H7 (cell line): ENCODE measurements around the gene ZNF417. TPM values are rescaled to one million over a fixed set of nuclear protein-coding genes. Genes with fewer than 3 reads are reported as not detected.
"Not testable (repeated sequence)": the region's sequence is repeated elsewhere in the genome, so short reads cannot be mapped to it uniquely, and the experiment has no call there.

Experiments
- DNase-seq: peaks from one replicate; pipeline ENCODE4 v3.0.0; 2012
- H3K27me3 ChIP-seq: 2 replicates; pipeline ENCODE4 v1.6.0; 2011; ENCODE audit warnings: mild to moderate bottlenecking, low read length; ENCODE audit not compliant: control insufficient read depth, insufficient read depth
- H3K36me3 ChIP-seq: replicated peaks from 2 replicates; pipeline ENCODE4 v1.5.1; 2011; ENCODE audit warnings: low read length; ENCODE audit not compliant: control insufficient read depth, insufficient read depth
- H3K4me3 ChIP-seq: 2 replicates; pipeline ENCODE4 v1.5.1; 2011; ENCODE audit warnings: low read depth, mild to moderate bottlenecking, control low read depth, low read length, moderate library complexity; ENCODE audit not compliant: insufficient read depth
- total RNA-seq: library from RNA; depleted of rRNA; stranded (reverse); fragments of >200 nt; shearing (Covaris generic); gene quantifications from 2 replicates; pipeline ENCODE4 v1.2.3, GENCODE V29; 2014; rRNA removed

The ZNF417 gene
- 8.1 and 10.6 TPM in 2 replicates for total RNA-seq

GRCh38 chr19:57916168-57916995 is at the start of gene ZNF417:
TSS of gene ZNF417 (minus strand) at chr19:57916592. CDS start at chr19:57916411, 181 bp downstream.
- Histone ChIP-seq H3K36me3 (peaks cover 10% of the 10 kb centered on the region), H3K4me3 (peak within 1 kb of the TSS; percentile 81)
- DNase-seq = peak; percentile 92
- not testable (repeated sequence) for H3K27me3 ChIP-seq

DNA sequence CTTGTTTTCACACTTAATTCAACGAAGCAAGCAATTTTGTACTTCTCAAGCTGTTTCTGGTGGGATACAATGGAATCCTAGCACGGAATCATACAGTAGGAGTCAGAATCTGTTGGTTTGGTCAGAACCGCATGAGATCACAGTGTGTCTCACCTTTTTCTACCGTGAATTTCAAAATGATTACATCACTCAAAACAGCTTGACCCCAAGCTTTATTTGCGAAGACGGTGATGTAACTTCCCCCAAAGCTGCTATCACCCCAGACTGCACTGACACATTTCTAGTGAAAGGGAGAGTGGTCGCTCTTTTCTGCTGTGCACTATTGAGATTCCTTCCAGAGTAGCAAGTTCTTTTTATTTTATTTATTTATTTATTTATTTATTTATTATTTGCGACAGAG is 48.4 kb upstream of the ZNF417 start:
- Histone ChIP-seq H3K36me3 (no peaks in the 10 kb centered on the region), H3K4me3 (no peak overlapping the region), H3K27me3 (no peaks in the 10 kb centered on the region)
- DNase-seq = no peak

GRCh38 chr19:57961785-57962184 is 45.4 kb upstream of the ZNF417 start:
- H3K4me3 ChIP-seq = no peak overlapping the region
- no peaks in the 10 kb centered on the region for H3K27me3 ChIP-seq
- no peaks in the 10 kb centered on the region for H3K36me3 ChIP-seq

DNA sequence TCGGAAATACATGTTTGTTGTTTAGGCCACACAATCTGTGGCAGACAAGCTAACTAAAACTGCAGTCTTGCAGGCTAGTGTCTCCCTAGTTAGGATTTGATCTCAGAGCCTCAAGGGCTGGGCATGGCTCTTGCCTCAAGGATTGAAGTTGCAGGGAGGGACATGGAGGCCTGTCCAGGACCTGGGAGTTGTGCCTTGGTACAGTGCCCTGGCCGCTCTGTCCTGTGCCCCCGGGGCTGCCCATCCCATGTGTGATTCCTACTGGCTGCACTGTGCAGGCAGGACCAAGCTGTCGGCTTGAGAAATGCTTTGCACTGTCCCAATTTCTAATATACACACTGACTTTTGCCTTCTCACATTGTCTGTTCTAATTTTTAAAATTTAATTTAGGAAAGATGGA is 38.6 kb upstream of the ZNF417 start:
- no peaks in the 10 kb centered on the region for H3K36me3 ChIP-seq
- DNase-seq = no peak
- no peaks in the 10 kb centered on the region for H3K27me3 ChIP-seq
- no peak overlapping the region for H3K4me3 ChIP-seq

More at GRCh38 chr19:57961785-57962184, 45.4 kb upstream of the ZNF417 start:
- DNase-seq = no peak

DNA sequence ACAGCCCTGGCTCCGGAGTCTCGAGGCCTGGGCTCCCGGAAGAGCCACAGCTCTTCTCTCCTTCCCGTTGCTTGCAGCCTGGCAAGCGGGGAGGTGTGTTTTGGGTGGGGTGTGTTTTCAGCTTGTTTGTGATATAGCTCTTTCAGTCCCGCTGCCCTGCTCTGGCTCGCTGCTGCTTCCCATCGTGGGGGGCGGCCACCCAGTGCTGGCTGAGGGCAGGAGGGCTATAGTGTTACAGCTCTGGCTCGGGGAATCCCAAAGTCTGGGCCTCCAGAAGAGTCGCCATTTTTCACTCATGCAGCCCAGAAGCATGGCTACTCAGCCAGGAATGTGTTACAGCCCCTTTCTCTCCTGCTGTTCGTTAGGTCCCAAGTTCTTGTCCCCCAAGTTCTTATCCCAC is 33.3 kb upstream of the ZNF417 start:
- DNase-seq = no peak
- Histone ChIP-seq H3K27me3 (no peaks in the 10 kb centered on the region), H3K4me3 (no peak overlapping the region), H3K36me3 (no peaks in the 10 kb centered on the region)

DNA sequence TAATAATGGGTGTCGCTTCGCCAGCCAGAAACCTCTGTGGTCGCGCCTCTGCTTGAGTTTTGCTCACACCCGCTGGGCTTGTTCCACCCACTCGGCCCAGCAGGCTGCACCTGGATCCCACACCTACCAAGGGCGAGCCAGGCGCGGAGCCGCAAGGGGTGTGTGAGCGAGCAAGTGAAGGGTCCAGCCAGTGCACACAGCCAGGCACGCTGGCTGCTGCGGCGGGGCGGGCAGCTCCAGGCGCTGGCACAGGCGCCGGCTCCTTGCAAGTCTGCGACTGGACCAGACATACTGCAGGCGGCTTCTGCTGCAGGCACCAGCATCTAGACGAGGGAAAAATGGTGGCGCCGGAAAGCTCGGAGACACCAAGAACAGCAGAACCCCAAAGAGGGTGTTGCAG is 32.9 kb upstream of the ZNF417 start:
- no peak overlapping the region for H3K4me3 ChIP-seq
- no peaks in the 10 kb centered on the region for H3K36me3 ChIP-seq
- DNase-seq = no peak
- H3K27me3 ChIP-seq = no peaks in the 10 kb centered on the region

DNA sequence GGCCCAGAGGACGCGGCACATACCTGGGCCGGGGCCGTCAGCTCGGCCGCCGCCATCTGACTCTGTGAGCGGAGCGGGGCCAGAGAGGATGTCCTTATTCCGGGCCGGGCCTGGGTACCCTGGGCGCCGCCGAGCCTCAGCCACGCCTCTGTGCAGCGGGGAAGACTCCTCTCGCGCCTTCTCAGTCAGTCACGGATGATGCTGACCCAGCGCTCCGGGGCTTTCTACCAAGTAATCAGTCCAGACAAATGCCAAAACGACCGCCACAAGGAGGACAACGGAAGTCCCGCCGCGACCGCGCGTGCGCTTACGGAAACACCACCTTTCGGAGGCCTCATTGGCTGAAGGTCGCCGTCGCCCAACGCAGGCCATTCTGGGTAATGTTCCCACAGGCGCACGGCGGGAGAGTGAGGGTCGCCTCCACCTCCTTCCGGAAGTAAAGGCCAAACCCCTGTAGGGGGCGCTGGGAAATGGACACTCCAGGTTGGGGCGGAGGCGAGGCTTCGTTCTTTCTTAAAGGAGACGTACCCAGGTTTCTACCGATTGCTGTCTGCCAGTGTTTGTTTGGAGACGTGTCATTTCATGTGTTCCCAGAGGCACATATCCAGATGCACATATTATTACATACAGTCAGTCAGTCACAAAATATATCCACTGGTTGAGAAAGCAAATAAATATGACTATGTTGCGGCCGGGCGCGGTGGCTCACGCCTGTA is 31.2 kb upstream of the ZNF417 start, which contains the start of gene ZNF256:
TSS of gene ZNF256 (minus strand) at position 288 of the 716 bp plus-strand sequence. CDS start at position 56, 232 bp downstream.
- H3K36me3 ChIP-seq = peaks cover 6% of the 10 kb centered on the region
- H3K4me3 ChIP-seq = peak within 1 kb of the TSS; percentile 82
- no peaks in the 10 kb centered on the region for H3K27me3 ChIP-seq
- DNase-seq = peak; percentile 97

GRCh38 chr19:57947088-57947418 is 30.7 kb upstream of the ZNF417 start:
- H3K4me3 ChIP-seq = peak overlapping the region; percentile 82
- no peak for DNase-seq
- peaks cover 11% of the 10 kb centered on the region for H3K36me3 ChIP-seq
- no peaks in the 10 kb centered on the region for H3K27me3 ChIP-seq

- no peak for DNase-seq
- 0 out of 2 replicates have a peak overlapping the region, but pooled peaks have one; percentile 82 for H3K4me3 ChIP-seq
- peaks cover 18% of the 10 kb centered on the region for H3K36me3 ChIP-seq
- no peaks in the 10 kb centered on the region for H3K27me3 ChIP-seq
Measured at GRCh38 chr19:57946316-57946715, 29.9 kb upstream of the ZNF417 start.

- H3K4me3 ChIP-seq = no peak overlapping the region
- no peak for DNase-seq
- H3K27me3 ChIP-seq = no peaks in the 10 kb centered on the region
- H3K36me3 ChIP-seq = peaks cover 22% of the 10 kb centered on the region
Measured at GRCh38 chr19:57941593-57941992, 25.2 kb upstream of the ZNF417 start.

DNA sequence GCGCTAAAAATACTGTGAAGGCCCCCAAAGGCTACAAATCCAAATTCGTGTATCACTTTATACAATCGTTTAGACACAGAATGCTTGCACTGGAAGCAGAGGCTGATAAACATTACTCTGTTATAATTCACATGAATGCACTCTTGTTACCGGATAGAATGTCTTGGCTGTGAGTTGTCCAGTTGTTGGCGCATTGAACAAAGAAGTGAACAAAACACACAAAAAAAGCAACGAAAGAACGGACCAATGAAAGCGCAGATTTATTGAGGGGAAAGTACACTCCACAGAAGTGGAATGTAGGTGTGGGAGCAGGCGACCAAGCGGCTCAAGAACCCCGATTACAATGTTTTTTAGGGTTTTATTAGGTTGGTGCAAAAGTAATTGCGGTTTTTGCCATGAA is 19.3 kb upstream of the ZNF417 start:
- no peak overlapping the region for H3K4me3 ChIP-seq

GRCh38 chr19:57934820-57935665 is 18.7 kb upstream of the ZNF417 start, which contains the start of gene ZNF418:
TSS of gene ZNF418 (minus strand) at chr19:57935402. CDS start at chr19:57933822, 1,580 bp downstream.
- peak; percentile 86 for DNase-seq
- peaks cover 10% of the 10 kb centered on the region for H3K36me3 ChIP-seq
- H3K4me3 ChIP-seq = peak within 1 kb of the TSS; percentile 72
- H3K27me3 ChIP-seq = no peaks in the 10 kb centered on the region; the same call in 1 of the 2 replicates

More for the DNA sequence above, 19.3 kb upstream of the ZNF417 start:
- Histone ChIP-seq H3K27me3 (no peaks in the 10 kb centered on the region; the same call in 1 of the 2 replicates), H3K36me3 (peaks cover 7% of the 10 kb centered on the region)
- DNase-seq = no peak

DNA sequence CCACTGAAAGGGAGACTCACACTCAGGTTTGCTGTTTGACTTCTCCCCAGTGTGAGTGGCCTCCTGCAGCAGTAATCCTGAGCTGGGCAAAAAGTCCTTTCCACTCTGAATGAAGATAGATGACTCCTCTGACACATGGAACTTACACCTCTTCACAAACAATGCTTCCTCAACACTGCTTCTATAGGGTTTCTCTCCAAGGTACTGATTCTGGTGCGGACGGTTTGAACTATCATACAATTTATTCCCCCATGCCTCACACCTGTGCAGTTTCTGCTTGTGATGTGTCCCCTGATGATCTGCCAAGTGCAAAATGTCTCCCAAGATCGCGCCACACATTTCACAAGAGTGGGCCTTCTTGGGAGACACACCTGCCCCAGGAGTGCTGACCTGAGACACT is 11.2 kb upstream of the ZNF417 start:
- H3K4me3 ChIP-seq = no peak overlapping the region
- DNase-seq = no peak
- peaks cover 49% of the 10 kb centered on the region for H3K36me3 ChIP-seq
- no peaks in the 10 kb centered on the region for H3K27me3 ChIP-seq

- no peak for DNase-seq
- Histone ChIP-seq H3K27me3 (no peaks in the 10 kb centered on the region), H3K4me3 (no peak overlapping the region), H3K36me3 (peaks cover 11% of the 10 kb centered on the region)
Measured at GRCh38 chr19:57914531-57914930, 1.9 kb downstream of the ZNF417 start.
